HAP-1 (cell line): Measurements from ENCODE around the gene PRR7.
"Not testable (repeated sequence)": the region's sequence is repeated elsewhere in the genome, so short reads cannot be mapped to it uniquely, and the experiment has no call there.

Experiments
- DNase-seq, 2 experiments: peaks; one replicate each; pipeline ENCODE4 v3.0.0-alpha.2; 2016 to 2020; ENCODE audit warnings: low spot score in 2 of 2
- H3K27me3 ChIP-seq: fragments of 250-450 bp; sonication (Bioruptor Pico); 2 replicates; pipeline ENCODE4 v1.5.1; 2020; ENCODE audit warnings: low read depth, mild to moderate bottlenecking, moderate library complexity
- H3K36me3 ChIP-seq: fragments of 250-450 bp; sonication (Bioruptor Pico); replicated peaks from 2 replicates; pipeline ENCODE4 v1.5.1; 2020; ENCODE audit warnings: mild to moderate bottlenecking
- H3K4me1 ChIP-seq: fragments of 250-450 bp; sonication (Bioruptor Pico); 2 replicates; pipeline ENCODE4 v1.5.1; 2020; ENCODE audit warnings: mild to moderate bottlenecking
- H3K4me3 ChIP-seq: fragments of 250-450 bp; sonication (Bioruptor Pico); 2 replicates; pipeline ENCODE4 v1.5.1; 2020; ENCODE audit warnings: mild to moderate bottlenecking, moderate library complexity
- H3K9me3 ChIP-seq: fragments of 250-450 bp; sonication (Bioruptor Pico); 2 replicates; pipeline ENCODE4 v1.5.1; 2020; ENCODE audit warnings: mild to moderate bottlenecking, moderate library complexity
- in situ Hi-C: fragments of 300-500 bp; cut with MboI; formaldehyde crosslinking; loops from 3 replicates; pipeline ENCODE4 v1.14.3; 2020; ENCODE audit warnings: low sequenced_read_pairs, inconsistent platforms, mixed read lengths

Gene PRR7

GRCh38 chr5:177412603-177413233 lies 33.9 kb upstream of the PRR7 start:
- Histone ChIP-seq H3K27me3 (no peaks in the 10 kb centered on the region), H3K9me3 (no peaks in the 10 kb centered on the region), H3K4me1 (no peaks in the 10 kb centered on the region), H3K4me3 (no peak overlapping the region), H3K36me3 (no peaks in the 10 kb centered on the region)
- no peak for DNase-seq
- in situ Hi-C loops, result no loop called here

GRCh38 chr5:177414481-177414880 lies 32.1 kb upstream of the PRR7 start:
- Histone ChIP-seq H3K4me1 (no peaks in the 10 kb centered on the region), H3K27me3 (no peaks in the 10 kb centered on the region), H3K36me3 (no peaks in the 10 kb centered on the region), H3K9me3 (no peaks in the 10 kb centered on the region), H3K4me3 (no peak overlapping the region)
- in situ Hi-C loops, result no loop called here
- no peak for DNase-seq

- H3K9me3 ChIP-seq, DNase-seq, H3K36me3 ChIP-seq, H3K27me3 ChIP-seq, in situ Hi-C loops, H3K4me3 ChIP-seq, H3K4me1 ChIP-seq: not testable (repeated sequence)
These were observed 29.5 kb upstream of the PRR7 start for GRCh38 chr5:177417081-177417480.

- no peaks in the 10 kb centered on the region for H3K4me1 ChIP-seq
- no peaks in the 10 kb centered on the region for H3K27me3 ChIP-seq
These were observed 27.6 kb upstream of the PRR7 start for GRCh38 chr5:177419046-177419445.

GRCh38 chr5:177420472-177420871 lies 26.1 kb upstream of the PRR7 start:
- H3K4me1 ChIP-seq, DNase-seq, H3K36me3 ChIP-seq, H3K4me3 ChIP-seq, H3K27me3 ChIP-seq, H3K9me3 ChIP-seq, in situ Hi-C loops: not testable (repeated sequence)

More at GRCh38 chr5:177419046-177419445, 27.6 kb upstream of the PRR7 start:
- no peak overlapping the region for H3K4me3 ChIP-seq
- H3K9me3 ChIP-seq, result no peaks in the 10 kb centered on the region
- no peak for DNase-seq
- no peaks in the 10 kb centered on the region for H3K36me3 ChIP-seq
- in situ Hi-C loops, result no loop called here

- no peak for DNase-seq
- in situ Hi-C loops, result no loop called here
- no peaks in the 10 kb centered on the region for H3K36me3 ChIP-seq
- no peaks in the 10 kb centered on the region for H3K27me3 ChIP-seq
- no peak overlapping the region for H3K4me3 ChIP-seq
- peaks cover 4% of the 10 kb centered on the region for H3K4me1 ChIP-seq
- no peaks in the 10 kb centered on the region for H3K9me3 ChIP-seq
These were observed 25.4 kb upstream of the PRR7 start for GRCh38 chr5:177421062-177421798.

- H3K9me3 ChIP-seq, result no peaks in the 10 kb centered on the region
- in situ Hi-C loops, result no loop called here
- no peak overlapping the region for H3K4me3 ChIP-seq
These were observed 22.9 kb upstream of the PRR7 start for GRCh38 chr5:177423671-177424070.

GRCh38 chr5:177425196-177425800 lies 21.3 kb upstream of the PRR7 start:
- DNase-seq, result no peak
- Histone ChIP-seq H3K27me3 (no peaks in the 10 kb centered on the region), H3K36me3 (no peaks in the 10 kb centered on the region; the same call in none of the 2 replicates), H3K4me3 (peak overlapping the region; percentile 52), H3K4me1 (peaks cover 8% of the 10 kb centered on the region), H3K9me3 (no peaks in the 10 kb centered on the region)
- in situ Hi-C loops, result no loop called here

More at GRCh38 chr5:177423671-177424070, 22.9 kb upstream of the PRR7 start:
- H3K4me1 ChIP-seq, result peaks cover 7% of the 10 kb centered on the region
- no peaks in the 10 kb centered on the region; the same call in none of the 2 replicates for H3K36me3 ChIP-seq
- no peaks in the 10 kb centered on the region for H3K27me3 ChIP-seq
- no peak for DNase-seq

GRCh38 chr5:177425801-177426565 lies 20.6 kb upstream of the PRR7 start:
- in situ Hi-C loops, result no loop called here
- no peaks in the 10 kb centered on the region for H3K27me3 ChIP-seq
- peaks cover 8% of the 10 kb centered on the region for H3K4me1 ChIP-seq
- no peaks in the 10 kb centered on the region for H3K9me3 ChIP-seq
- peak overlapping the region; percentile 52 for H3K4me3 ChIP-seq
- peaks cover 4% of the 10 kb centered on the region for H3K36me3 ChIP-seq
- DNase-seq, result peak; percentile 100

GRCh38 chr5:177426566-177427210 lies 19.9 kb upstream of the PRR7 start, which contains the start of gene GRK6:
Gene GRK6, plus strand, starts transcription at chr5:177426676. Its CDS starts 170 bp downstream, at chr5:177426846.
- DNase-seq, result peak in 1 of 2 experiments; percentile 50
- H3K36me3 ChIP-seq, result peaks cover 11% of the 10 kb centered on the region
- H3K4me3 ChIP-seq, result peak within 1 kb of the TSS; percentile 71
- in situ Hi-C loops, result no loop called here
- H3K9me3 ChIP-seq, result no peaks in the 10 kb centered on the region
- H3K27me3 ChIP-seq, result no peaks in the 10 kb centered on the region
- H3K4me1 ChIP-seq, result peaks cover 8% of the 10 kb centered on the region

- Histone ChIP-seq H3K4me1 (peaks cover 8% of the 10 kb centered on the region), H3K36me3 (peaks cover 18% of the 10 kb centered on the region), H3K4me3 (peak overlapping the region; percentile 71), H3K27me3 (no peaks in the 10 kb centered on the region), H3K9me3 (no peaks in the 10 kb centered on the region)
- in situ Hi-C loops, result no loop called here
- DNase-seq, result no peak
These were observed 19.3 kb upstream of the PRR7 start for GRCh38 chr5:177427211-177427822.

- Histone ChIP-seq H3K9me3 (no peaks in the 10 kb centered on the region), H3K4me3 (peak overlapping the region; percentile 71), H3K4me1 (peaks cover 8% of the 10 kb centered on the region), H3K36me3 (peaks cover 25% of the 10 kb centered on the region), H3K27me3 (no peaks in the 10 kb centered on the region)
- no peak for DNase-seq
- in situ Hi-C loops, result no loop called here
These were observed 18.6 kb upstream of the PRR7 start for GRCh38 chr5:177427919-177428573.
